ENCODE results near the gene UBE3A. TPM values are rescaled to one million over a fixed set of nuclear protein-coding genes. Genes with fewer than 3 reads are reported as not detected.

Gene UBE3A
- total and polyA plus RNA-seq, 10 of the 15 experiments (the other 5 are each of a cell fraction or from before 2014, with no cell fraction given): 29.4 to 82.9 (median 58.7) TPM

DNA sequence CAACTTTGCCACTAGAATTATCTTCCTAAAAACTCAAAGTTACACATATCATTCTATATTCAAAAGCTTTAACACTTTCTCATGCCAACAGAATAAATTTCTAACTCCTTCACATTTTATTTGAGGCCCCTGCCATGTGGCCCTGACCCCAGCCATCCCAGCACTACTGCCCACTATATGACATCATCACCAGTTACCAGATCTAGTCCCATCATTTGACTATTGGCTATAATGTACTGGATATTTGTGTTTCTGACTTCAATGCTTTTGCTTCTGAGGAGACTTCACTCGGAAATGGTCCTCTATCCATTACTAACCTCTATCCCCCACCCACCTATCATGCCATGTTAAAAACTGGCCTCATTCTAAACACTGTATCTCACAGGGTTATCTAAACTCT, 23.6 kb downstream of the UBE3A start:
- Histone ChIP-seq H4K20me1 (ENCODE audit: control insufficient read depth, insufficient read depth) (no peaks in the 10 kb centered on the region), H3K4me1 (ENCODE audit: control insufficient read depth, insufficient read depth, low read length) (peaks cover 7% of the 10 kb centered on the region; the same call in 1 of the 2 replicates), H3K36me3 (ENCODE audit: control insufficient read depth in 2 of 2, insufficient read depth in 2 of 2, low read length in 1 of 2) (no peaks in the 10 kb centered on the region; a peak in 1 of 4 replicates), H3K27me3 (replicated peaks in 1 of 2; ENCODE audit: control insufficient read depth in 2 of 2, insufficient read depth in 2 of 2, low read length in 1 of 2) (no peaks in the 10 kb centered on the region), H3K4me3 (no peak overlapping the region), H2AFZ (ENCODE audit: control insufficient read depth, low read depth, low read length) (no peak overlapping the region), H3K79me2 (ENCODE audit: control insufficient read depth, insufficient read depth, low read length) (peaks cover 84% of the 10 kb centered on the region), H3K27ac (ENCODE audit: control insufficient read depth, insufficient read depth) (no peak overlapping the region), H3K9ac (ENCODE audit: control insufficient read depth, insufficient read depth, low read length) (no peak overlapping the region), H3K4me2 (ENCODE audit: control insufficient read depth, insufficient read depth) (no peak overlapping the region), H3K9me3 (replicated peaks; ENCODE audit: control insufficient read depth, insufficient read depth, low read length) (peaks cover 12% of the 10 kb centered on the region)
- ATAC-seq (no peak), FAIRE-seq (no peak), DNase-seq (ENCODE audit: low read depth, low spot score) (no peak)
- ChIA-PET SMC1A (ENCODE audit: uncharacterized antibody, unreplicated experiment) (interaction anchor here (1.0 to 4.6 kb wide), 5 partner anchors 10 to 36 kb away, joined by 3 to 39 read pairs (median 21); no protein-coding TSS in a partner anchor), POLR2A (interaction anchor here (0.6 to 1.2 kb wide), 4 partner anchors 9 to 457 kb away, joined by 3 to 10 read pairs (median 4); no protein-coding TSS in a partner anchor), CTCF (interaction anchor here (1.4 to 2.5 kb wide), 2 partner anchors 9 to 11 kb away, joined by 5 to 13 read pairs; no protein-coding TSS in a partner anchor), RAD21 (ENCODE audit: unreplicated experiment) (interaction anchor here (0.5 to 5.3 kb wide), 6 partner anchors 8 to 20 kb away, joined by 3 to 52 read pairs (median 9); no protein-coding TSS in a partner anchor)
- in situ Hi-C loops (cut with MboI) (no loop called here), intact Hi-C loops (cut with micrococcal nuclease; ENCODE audit: unreplicated experiment) (loop anchor here (5.0 kb wide), 2 partner anchors 38 to 53 kb away; no protein-coding TSS in a partner anchor)
- 0% methylated on average over 1 of the region's 1 CpG for WGBS (ENCODE audit: insufficient coverage, insufficient replicate concordance, low lambda C conversion rate, missing lambda C conversion rate)
- TF ChIP-seq JUNB (IDR thresholded peaks at IDR 0.05): no peak
- TF ChIP-seq SREBF2 (IDR thresholded peaks at IDR 0.05; ENCODE audit: low read length): no peak
- TF ChIP-seq PAX8 (IDR thresholded peaks at IDR 0.05): no peak
- TF ChIP-seq CBX3 (IDR thresholded peaks at IDR 0.05; ENCODE audit: borderline replicate concordance, low read depth): 0 out of 2 replicates have a peak, but pooled peaks have one; percentile 57
- TF ChIP-seq POU2F2 (IDR thresholded peaks at IDR 0.05; ENCODE audit: borderline replicate concordance, low read depth, low read length): no peak
- no peak for TF ChIP-seq RFX5 (IDR thresholded peaks at IDR 0.05; ENCODE audit: low read depth, low read length)
- TF ChIP-seq POLR2AphosphoS2 (IDR thresholded peaks at IDR 0.05; ENCODE audit: low read depth, low read length): no peak
- peak; percentile 57 for TF ChIP-seq ATF7 (IDR thresholded peaks at IDR 0.05; ENCODE audit: low read depth)
- BruUV-seq (replicated peaks): no TSS peak

Measured in GM12878 (cell line).